ENCODE results near the gene BEND7.
"Not testable (repeated sequence)": the region's sequence is repeated elsewhere in the genome, so short reads cannot be mapped to it uniquely, and the experiment has no call there.

Gene BEND7, protein sequence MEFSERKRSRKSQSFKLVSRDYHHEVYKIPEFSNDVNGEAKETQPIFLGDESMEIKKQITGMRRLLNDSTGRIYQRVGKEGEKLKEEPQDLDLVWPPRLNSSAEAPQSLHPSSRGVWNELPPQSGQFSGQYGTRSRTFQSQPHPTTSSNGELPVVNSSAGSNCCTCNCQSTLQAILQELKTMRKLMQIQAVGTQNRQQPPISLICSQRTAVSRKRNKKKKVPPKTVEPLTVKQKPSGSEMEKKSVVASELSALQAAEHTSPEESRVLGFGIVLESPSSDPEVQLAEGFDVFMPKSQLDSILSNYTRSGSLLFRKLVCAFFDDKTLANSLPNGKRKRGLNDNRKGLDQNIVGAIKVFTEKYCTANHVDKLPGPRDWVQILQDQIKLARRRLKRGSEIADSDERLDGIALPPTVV

GRCh38 chr10:13528875-13529713, at the start of gene BEND7:
BEND7 (minus strand) TSS chr10:13529014; CDS start chr10:13528533, 481 bp downstream.
- FAIRE-seq = no peak

DNA sequence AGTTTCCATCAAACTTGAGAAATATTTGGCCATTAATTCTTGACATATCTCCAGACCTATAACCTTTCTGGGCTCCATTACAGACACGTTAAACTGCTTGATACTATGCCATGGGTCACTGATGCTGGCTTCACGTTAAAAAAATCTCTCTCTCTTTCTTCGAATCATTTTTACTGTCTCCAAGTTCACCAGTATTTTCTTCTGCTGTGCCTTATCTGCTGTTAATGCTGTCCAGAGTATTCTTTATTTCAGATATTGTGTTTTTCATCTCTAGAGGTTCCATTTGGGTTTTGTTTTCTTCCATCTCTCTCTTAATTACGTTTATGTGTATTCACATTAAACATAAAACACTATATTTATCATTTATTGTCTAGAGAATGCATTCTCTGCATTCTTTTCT, 45.1 kb upstream of the BEND7 start:
- FAIRE-seq = no peak

DNA sequence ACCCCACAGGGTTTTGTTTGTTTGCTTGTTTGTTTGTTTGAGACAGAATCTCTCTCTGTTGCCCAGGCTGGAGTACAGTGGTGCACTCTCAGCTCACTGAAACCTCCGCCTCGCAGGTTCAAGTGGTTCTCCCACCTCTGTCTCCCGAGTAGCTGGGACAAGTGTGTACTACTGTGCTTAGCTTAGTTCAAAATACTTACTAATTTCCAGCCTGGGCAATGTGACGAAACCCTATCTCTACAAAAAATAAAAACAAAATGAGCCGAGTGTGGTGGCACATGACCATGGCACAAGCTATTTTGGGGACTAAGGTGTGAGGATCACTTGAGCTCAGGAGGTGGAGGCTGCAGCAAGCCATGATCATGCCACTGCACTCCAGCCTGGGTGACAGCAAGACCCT, 42.7 kb upstream of the BEND7 start:
- no peak for FAIRE-seq

GRCh38 chr10:13567030-13567429, 38.2 kb upstream of the BEND7 start:
- no peak for FAIRE-seq

GRCh38 chr10:13564576-13564975, 35.8 kb upstream of the BEND7 start:
- no peak for FAIRE-seq

GRCh38 chr10:13563481-13564445, 34.9 kb upstream of the BEND7 start:
- no peak for FAIRE-seq

GRCh38 chr10:13560597-13560996, 31.8 kb upstream of the BEND7 start:
- no peak for FAIRE-seq

- no peak for FAIRE-seq
Observed at GRCh38 chr10:13559124-13559700, 30.4 kb upstream of the BEND7 start.

GRCh38 chr10:13555884-13556510, 27.2 kb upstream of the BEND7 start:
- no peak for FAIRE-seq

DNA sequence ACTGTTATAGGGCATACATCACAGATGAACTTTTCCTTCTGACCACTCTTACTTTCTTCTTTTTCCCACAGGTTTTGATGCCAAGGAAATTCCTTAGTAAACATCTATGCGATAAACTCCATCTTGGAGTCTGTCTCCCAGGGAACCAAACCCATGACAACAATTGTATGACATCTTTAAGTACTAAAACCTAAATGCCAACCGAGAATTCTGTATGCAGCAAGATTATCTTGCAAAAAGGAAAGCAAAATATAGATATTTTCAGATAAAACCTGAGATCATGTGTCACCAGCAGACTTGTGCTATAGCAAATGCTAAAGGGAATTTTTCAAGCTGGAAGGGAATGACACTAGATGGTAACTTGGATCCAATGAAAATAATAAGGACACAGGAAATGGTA, 22.0 kb upstream of the BEND7 start:
- no peak for FAIRE-seq

GRCh38 chr10:13542533-13542932, 13.7 kb upstream of the BEND7 start:
- FAIRE-seq = no peak

GRCh38 chr10:13537985-13538384, 9.2 kb upstream of the BEND7 start:
- FAIRE-seq = not testable (repeated sequence)

- FAIRE-seq = no peak
Observed at GRCh38 chr10:13536674-13537366, 8.0 kb upstream of the BEND7 start.

GRCh38 chr10:13535346-13535745, 6.5 kb upstream of the BEND7 start:
- no peak for FAIRE-seq

GRCh38 chr10:13529714-13529973, 830 bp upstream of the BEND7 start:
- no peak for FAIRE-seq

DNA sequence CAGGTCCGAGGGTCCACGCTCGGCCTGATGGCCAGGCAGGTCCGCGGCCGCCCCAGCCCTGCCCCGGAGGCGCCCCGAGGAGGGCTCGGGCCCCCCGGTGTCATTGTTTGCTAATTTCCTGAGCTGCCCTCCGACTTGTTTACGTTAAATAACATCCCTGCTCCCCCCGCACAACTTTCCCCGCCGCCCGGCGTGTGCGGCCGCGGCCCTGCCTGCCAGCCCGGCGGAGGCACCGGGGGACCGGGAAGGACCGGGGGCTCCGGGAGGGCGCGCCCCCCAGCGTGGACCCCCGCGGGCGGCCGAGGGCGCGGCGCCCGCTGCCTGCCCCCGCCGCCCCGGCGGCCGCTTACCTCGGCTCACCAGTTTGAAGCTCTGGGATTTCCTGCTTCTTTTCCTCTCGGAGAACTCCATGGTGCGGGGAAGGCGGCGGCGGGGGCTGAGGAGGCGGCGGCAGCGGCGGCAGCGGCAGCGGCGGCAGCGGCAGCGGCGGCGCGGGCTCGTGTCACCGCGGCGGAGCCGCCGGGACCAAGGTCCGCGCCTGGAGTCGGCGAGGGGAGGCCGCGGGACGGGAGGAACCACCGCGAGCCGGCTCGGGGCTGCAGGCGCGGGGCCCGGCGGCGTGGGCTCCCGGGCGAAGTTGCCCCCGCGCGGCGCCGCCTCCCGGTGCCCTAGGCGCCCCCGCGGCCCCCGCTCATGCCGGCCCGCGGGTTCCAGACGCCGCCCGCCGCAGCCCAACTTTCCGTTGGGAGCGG, 515 bp downstream of the BEND7 start:
- FAIRE-seq = no peak

DNA sequence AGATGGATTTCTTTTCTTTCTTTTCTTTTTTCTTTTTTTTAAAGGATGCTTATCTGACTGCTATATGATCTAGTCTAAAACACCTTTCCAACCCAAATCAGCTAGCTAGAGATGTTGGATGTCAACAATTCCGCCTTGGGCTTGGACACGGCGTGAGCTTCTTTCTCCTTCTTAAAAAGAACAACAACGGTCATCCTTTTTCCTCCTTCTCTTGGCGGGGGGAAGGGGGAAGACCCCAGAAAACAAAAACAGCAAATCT, 1.0 kb downstream of the BEND7 start:
- no peak for FAIRE-seq

DNA sequence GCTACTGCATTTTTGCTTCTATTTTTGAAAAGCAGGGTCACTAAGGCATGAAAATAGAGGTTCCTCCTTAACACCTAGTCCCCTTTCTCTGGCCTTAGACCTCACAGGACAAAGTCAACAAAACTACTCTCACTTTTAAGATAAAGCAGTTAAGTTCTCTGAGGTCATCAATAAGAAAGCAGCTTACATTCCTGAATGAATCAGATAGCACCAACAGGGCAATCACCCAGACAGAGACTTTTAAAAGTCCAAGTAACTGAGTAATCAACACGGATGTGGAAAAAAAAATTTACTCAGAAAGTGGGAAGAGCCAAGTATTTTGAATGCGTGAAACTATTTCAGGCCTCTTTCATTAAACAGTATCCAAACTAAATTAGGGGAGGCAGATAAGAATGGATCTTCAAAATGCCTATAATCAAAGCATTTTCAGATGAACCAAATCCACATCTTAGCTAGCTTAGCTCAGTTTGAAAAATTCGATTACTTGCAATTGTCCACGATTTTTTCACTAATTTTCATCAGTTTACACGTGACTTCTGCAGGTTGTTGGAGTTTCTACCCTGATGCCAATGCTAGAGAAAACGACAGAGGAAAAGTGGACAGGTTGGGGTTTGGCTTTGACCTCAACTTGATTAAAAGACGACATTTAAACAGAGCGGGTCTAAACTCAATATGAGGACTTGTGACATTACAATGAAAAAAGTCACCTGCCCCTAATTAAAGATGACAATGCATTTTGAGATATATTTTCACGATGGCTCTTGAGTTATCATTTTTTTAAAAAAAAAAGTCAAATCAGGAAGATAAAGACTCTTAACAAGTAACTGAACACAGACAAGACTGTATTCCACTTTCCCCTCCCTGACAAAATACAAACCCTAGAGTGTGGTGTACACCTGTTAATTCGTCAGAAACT, 1.6 kb downstream of the BEND7 start:
- no peak for FAIRE-seq

DNA sequence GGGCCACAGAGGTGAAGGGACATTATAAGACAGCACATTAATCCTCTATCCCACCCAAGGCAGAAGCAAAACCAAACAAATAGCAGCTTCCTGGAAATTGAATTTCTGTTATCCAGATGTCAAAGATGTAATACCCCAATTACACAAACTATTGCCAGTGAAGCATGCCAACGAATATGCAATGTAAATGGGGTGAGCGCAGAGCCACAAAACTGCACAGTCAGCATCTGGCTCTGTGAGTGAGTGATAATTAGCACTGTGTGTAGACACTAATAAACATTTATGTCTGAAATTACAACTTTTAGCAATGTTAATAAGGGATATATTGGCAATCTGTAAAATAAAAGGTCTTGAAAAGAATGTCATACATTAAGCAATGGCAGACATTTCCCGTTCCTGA, 3.2 kb downstream of the BEND7 start:
- FAIRE-seq = no peak

- FAIRE-seq = no peak
Observed at GRCh38 chr10:13521026-13521425, 7.8 kb downstream of the BEND7 start.

Measured in A204.1 (cell line).